GM12875 (cell line): ENCODE measurements around the gene PACRG.

Experiments used
- H3K4me3 ChIP-seq: one replicate; pipeline ENCODE4 v1.5.1; 2011; ENCODE audit warnings: low read depth, low read length, control low read depth
- CTCF ChIP-seq: IDR thresholded peaks from 2 replicates; pipeline ENCODE4 v1.5.1; 2011; ENCODE audit warnings: low read depth, mild to moderate bottlenecking, control low read depth, inconsistent platforms, low read length, moderate library complexity, borderline replicate concordance; ENCODE audit not compliant: insufficient read depth

Gene PACRG

GRCh38 chr6:163085426-163085825 lies 357.7 kb downstream of the PACRG start:
- TF ChIP-seq CTCF, result no peak

DNA sequence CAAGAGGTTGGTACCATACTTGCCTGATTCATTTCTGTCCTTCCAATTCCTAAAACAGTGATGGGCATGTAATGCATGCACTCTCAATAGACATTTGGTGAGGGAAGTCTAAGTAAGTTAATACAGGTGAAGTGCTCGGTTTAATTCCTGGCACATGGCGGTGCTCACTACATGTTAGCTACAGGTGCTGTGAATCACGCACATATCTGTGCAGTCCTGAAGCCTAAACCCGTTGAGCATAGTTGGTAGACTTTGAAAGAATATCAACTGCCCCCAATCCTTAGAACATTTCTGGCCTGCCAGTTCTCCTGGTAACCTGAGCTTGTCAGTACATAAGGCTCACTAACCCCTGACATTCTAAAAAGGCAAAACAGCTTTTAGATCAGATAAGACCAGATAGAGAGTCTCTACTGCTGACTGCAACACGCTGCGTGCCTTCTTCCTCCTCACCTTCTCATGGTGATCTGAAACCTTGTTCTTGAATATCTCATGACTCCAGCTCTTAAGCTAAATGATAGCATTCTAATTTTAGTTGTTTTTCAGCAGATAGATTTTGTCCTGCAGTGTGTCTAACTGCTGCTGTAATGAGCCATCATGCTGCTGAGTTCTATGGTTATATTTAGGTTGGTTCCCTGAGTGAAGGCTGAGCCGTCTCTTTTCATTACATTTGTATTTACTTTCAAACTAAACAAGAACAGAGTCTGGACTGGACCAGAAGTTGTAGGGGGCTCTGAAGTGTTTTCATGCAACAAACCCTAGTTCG lies 358.3 kb downstream of the PACRG start:
- TF ChIP-seq CTCF, result no peak
- no peak overlapping the region for H3K4me3 ChIP-seq

More at GRCh38 chr6:163085426-163085825, 357.7 kb downstream of the PACRG start:
- H3K4me3 ChIP-seq, result no peak overlapping the region

- TF ChIP-seq CTCF, result no peak
- no peak overlapping the region for H3K4me3 ChIP-seq
Observed at GRCh38 chr6:163086624-163086920, 358.8 kb downstream of the PACRG start.

GRCh38 chr6:163087981-163088380 lies 360.2 kb downstream of the PACRG start:
- TF ChIP-seq CTCF, result no peak

DNA sequence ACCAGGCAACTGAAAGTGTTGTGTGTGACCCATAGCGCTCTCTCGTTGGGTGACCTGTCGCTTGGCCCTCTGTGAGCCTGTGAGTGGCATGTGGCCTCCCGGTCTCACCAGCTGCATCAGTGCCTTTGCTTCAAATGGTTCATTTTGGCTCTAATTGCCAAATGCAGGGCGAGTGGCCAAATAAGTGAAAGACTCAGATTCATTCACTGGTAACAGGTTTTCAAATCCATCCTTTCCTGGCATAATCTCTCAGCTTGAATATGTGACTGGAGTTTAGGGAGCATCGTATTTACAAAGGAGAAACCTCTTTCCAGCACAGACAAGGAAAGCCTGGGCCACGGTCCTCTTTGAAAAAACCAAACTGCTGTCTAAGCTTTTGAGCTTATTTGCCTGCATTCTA lies 365.1 kb downstream of the PACRG start:
- H3K4me3 ChIP-seq, result no peak overlapping the region
- no peak for TF ChIP-seq CTCF

More at GRCh38 chr6:163087981-163088380, 360.2 kb downstream of the PACRG start:
- H3K4me3 ChIP-seq, result no peak overlapping the region

- TF ChIP-seq CTCF, result no peak
- H3K4me3 ChIP-seq, result no peak overlapping the region
Observed at GRCh38 chr6:163094881-163095280, 367.1 kb downstream of the PACRG start.

DNA sequence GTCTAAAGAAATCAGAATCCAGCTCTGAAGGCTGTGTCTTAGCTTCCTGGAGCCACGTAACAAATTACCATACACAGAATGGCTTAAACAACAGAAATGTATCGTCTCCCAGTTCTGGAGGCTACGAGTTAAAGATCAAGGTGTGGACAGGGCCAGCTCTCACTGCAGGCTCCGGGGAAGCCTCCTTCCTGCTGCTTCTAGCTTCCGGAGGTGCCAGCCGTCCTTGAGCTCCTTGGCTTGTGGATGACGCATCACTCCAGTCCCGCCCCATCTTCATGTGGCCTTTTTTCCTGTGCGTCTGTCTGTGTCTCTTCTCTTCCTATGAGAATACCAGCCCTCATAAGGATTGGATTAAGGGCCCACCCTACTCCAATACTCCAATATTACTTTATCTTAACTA lies 367.6 kb downstream of the PACRG start:
- TF ChIP-seq CTCF, result no peak

More for the DNA sequence above, 367.6 kb downstream of the PACRG start:
- no peak overlapping the region for H3K4me3 ChIP-seq
